ENCODE results near the gene INPP5F. TPM values are rescaled to one million over a fixed set of nuclear protein-coding genes. Genes with fewer than 3 reads are reported as not detected.

Gene INPP5F
- total and polyA plus RNA-seq, 10 of the 15 experiments (the other 5 are each of a cell fraction or from before 2014, with no cell fraction given): 6.0 to 49.3 (median 34.3) TPM

DNA sequence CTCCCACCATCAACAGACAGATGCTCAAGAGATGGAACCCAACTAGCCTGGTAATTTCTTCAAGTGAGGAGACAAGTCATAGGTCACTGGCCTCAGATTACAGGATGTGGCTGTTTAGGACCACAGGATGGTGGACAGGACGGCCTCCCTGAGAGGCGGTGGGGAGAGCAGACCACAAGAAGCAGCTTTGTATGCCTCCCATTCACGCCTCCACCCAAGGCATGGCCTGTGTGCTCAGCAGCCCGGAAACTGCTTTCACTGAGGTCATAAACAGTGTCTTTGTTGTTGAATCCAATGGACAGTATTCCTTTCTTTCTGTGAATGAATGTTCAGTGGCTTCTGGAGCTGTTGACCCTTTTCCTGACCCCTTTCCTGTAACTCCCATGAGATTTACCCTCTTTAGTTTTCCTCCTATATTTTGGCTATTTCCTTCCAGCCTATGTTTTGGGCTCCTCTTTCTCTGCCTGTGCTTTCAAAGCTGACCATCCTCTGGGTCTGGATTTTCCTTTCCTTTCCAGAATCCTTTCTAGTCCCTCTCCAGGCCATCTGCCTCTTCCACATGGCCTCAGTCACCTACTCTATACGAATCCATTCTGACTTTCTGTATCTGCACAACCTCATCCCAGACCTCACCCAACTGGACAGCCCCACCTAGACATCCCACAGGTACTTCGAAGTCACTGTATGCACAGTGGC is 32.4 kb upstream of the INPP5F start (continued):
- TF ChIP-seq, protein P1, sequence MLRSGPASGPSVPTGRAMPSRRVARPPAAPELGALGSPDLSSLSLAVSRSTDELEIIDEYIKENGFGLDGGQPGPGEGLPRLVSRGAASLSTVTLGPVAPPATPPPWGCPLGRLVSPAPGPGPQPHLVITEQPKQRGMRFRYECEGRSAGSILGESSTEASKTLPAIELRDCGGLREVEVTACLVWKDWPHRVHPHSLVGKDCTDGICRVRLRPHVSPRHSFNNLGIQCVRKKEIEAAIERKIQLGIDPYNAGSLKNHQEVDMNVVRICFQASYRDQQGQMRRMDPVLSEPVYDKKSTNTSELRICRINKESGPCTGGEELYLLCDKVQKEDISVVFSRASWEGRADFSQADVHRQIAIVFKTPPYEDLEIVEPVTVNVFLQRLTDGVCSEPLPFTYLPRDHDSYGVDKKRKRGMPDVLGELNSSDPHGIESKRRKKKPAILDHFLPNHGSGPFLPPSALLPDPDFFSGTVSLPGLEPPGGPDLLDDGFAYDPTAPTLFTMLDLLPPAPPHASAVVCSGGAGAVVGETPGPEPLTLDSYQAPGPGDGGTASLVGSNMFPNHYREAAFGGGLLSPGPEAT (IDR thresholded peaks at IDR 0.05; ENCODE audit: low read depth): peak; percentile 69; the same call in 1 of the 2 replicates
- TF ChIP-seq NR2C2 (IDR thresholded peaks at IDR 0.05; ENCODE audit: borderline replicate concordance, control insufficient read depth, insufficient read length, low read depth): no peak
- TF ChIP-seq FOXM1 (IDR thresholded peaks at IDR 0.05; ENCODE audit: low read depth, low read length): peak; percentile 12; the same call in 1 of the 2 replicates
- TF ChIP-seq ZNF207 (IDR thresholded peaks at IDR 0.05; ENCODE audit: borderline replicate concordance): no peak
- TF ChIP-seq TCF7 (IDR thresholded peaks at IDR 0.05; ENCODE audit: borderline replicate concordance): no peak
- TF ChIP-seq KAT2A (conservative IDR thresholded peaks at IDR 0.05; ENCODE audit: control insufficient read depth, low read depth, low read length): no peak
- no peak for TF ChIP-seq HDAC2 (IDR thresholded peaks at IDR 0.05)
- TF ChIP-seq, protein P2, sequence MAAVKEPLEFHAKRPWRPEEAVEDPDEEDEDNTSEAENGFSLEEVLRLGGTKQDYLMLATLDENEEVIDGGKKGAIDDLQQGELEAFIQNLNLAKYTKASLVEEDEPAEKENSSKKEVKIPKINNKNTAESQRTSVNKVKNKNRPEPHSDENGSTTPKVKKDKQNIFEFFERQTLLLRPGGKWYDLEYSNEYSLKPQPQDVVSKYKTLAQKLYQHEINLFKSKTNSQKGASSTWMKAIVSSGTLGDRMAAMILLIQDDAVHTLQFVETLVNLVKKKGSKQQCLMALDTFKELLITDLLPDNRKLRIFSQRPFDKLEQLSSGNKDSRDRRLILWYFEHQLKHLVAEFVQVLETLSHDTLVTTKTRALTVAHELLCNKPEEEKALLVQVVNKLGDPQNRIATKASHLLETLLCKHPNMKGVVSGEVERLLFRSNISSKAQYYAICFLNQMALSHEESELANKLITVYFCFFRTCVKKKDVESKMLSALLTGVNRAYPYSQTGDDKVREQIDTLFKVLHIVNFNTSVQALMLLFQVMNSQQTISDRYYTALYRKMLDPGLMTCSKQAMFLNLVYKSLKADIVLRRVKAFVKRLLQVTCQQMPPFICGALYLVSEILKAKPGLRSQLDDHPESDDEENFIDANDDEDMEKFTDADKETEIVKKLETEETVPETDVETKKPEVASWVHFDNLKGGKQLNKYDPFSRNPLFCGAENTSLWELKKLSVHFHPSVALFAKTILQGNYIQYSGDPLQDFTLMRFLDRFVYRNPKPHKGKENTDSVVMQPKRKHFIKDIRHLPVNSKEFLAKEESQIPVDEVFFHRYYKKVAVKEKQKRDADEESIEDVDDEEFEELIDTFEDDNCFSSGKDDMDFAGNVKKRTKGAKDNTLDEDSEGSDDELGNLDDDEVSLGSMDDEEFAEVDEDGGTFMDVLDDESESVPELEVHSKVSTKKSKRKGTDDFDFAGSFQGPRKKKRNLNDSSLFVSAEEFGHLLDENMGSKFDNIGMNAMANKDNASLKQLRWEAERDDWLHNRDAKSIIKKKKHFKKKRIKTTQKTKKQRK (IDR thresholded peaks at IDR 0.05; ENCODE audit: low read depth, low read length): no peak
- TF ChIP-seq, protein P3, sequence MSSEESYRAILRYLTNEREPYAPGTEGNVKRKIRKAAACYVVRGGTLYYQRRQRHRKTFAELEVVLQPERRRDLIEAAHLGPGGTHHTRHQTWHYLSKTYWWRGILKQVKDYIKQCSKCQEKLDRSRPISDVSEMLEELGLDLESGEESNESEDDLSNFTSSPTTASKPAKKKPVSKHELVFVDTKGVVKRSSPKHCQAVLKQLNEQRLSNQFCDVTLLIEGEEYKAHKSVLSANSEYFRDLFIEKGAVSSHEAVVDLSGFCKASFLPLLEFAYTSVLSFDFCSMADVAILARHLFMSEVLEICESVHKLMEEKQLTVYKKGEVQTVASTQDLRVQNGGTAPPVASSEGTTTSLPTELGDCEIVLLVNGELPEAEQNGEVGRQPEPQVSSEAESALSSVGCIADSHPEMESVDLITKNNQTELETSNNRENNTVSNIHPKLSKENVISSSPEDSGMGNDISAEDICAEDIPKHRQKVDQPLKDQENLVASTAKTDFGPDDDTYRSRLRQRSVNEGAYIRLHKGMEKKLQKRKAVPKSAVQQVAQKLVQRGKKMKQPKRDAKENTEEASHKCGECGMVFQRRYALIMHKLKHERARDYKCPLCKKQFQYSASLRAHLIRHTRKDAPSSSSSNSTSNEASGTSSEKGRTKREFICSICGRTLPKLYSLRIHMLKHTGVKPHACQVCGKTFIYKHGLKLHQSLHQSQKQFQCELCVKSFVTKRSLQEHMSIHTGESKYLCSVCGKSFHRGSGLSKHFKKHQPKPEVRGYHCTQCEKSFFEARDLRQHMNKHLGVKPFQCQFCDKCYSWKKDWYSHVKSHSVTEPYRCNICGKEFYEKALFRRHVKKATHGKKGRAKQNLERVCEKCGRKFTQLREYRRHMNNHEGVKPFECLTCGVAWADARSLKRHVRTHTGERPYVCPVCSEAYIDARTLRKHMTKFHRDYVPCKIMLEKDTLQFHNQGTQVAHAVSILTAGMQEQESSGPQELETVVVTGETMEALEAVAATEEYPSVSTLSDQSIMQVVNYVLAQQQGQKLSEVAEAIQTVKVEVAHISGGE (CRISPR knock-in tag; IDR thresholded peaks at IDR 0.05): no peak
- TF ChIP-seq STAT3 (IDR thresholded peaks at IDR 0.05; ENCODE audit: low read depth, low read length): no peak
- TF ChIP-seq NR2F1 (conservative IDR thresholded peaks at IDR 0.05): peak; percentile 99
- TF ChIP-seq, protein P4, sequence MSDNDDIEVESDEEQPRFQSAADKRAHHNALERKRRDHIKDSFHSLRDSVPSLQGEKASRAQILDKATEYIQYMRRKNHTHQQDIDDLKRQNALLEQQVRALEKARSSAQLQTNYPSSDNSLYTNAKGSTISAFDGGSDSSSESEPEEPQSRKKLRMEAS (IDR thresholded peaks at IDR 0.05; ENCODE audit: low read depth, low read length): no peak
- no peak for TF ChIP-seq KDM1A (IDR thresholded peaks at IDR 0.05; ENCODE audit: borderline replicate concordance)
- no peak for TF ChIP-seq MXI1 (IDR thresholded peaks at IDR 0.05; ENCODE audit: low read depth, low read length)
- TF ChIP-seq ZBED1 (IDR thresholded peaks at IDR 0.05; ENCODE audit: borderline replicate concordance): no peak
- peak; percentile 13; the same call in 1 of the 2 replicates for TF ChIP-seq BCL11A (IDR thresholded peaks at IDR 0.05; ENCODE audit: low read depth, low read length)
- no peak for TF ChIP-seq CHD4 (IDR thresholded peaks at IDR 0.05)
- no peak for TF ChIP-seq SUPT20H (IDR thresholded peaks at IDR 0.05; ENCODE audit: borderline replicate concordance, control insufficient read depth, low read depth, low read length)
- no peak for TF ChIP-seq KLF5 (IDR thresholded peaks at IDR 0.05; ENCODE audit: partially characterized antibody)
